A549 treated with Mapracorat at 1 μM for 4 hours (cell line): ENCODE data around the gene CSRP3. TPM values are rescaled to one million over a fixed set of nuclear protein-coding genes. Genes with fewer than 3 reads are reported as not detected.

Experiments
- total RNA-seq: library from RNA; stranded (reverse); fragments of 200-300 nt; extraction: Qiagen RNA extraction; gene quantifications from 5 replicates; pipeline ENCODE4 v1.2.3, GENCODE V29; 2022

CSRP3 gene
- not detected in 5 replicates for total RNA-seq

DNA sequence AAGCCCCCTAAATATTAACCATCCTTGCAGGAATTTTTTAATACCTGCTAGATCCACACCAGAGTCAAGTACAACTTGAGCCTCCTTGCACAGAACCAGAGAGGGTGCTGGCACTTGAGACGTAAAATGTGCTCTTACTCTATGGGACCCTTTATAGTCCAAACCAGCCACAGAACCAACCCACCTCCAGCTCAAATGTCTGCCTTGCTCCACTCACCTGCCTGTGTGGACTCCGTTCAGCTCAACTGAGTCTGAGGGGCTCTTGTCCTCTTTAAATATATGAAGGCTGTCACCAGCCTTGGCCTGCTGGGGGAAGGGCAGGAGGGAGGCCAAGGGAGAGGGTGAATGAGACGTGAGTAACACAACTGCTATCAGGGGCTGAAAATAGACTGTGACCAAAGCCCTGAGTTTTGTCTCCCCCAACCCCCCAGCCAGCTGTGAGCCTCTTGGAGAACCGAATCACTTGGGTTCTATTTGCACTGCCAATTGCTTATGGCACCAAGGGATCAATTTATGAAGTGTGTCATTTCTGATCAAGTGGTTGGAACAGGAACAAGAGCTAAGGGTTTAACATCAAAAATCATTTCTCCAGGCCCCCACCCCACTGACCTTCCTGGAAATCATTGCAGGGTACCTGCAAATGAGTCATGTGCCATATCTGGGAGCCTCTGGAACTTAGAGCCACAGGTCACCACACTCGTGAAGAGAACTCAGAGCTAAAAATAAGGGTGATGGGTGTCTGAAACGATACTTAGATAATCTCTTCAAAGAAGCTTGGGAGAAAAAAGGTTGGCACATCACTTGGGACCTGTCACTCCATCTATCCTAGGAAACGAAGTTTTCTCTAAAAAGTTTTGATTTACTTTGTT lies at the start of gene CSRP3:
Gene CSRP3 (minus strand): TSS at position 247 of the 869 bp plus-strand sequence. CDS start 9,535 bp downstream, outside the sequence.

GRCh38 chr11:19240420-19241259 lies 38.9 kb upstream of the CSRP3 start, which contains the start of gene E2F8:
Gene E2F8 (minus strand): TSS chr11:19240945. CDS start chr11:19240121, 824 bp downstream.

Other genes starting within 250 kb of the CSRP3 start
- gene MRGPRX2, start 141.3 kb downstream of the CSRP3 start, total RNA-seq, result not detected in 5 replicates
- gene ZDHHC13, start 84.8 kb downstream of the CSRP3 start, total RNA-seq, result 14.0 to 17.3 TPM (median 16.7 TPM) in 5 replicates
- 5.5 to 7.4 TPM (median 6.3 TPM) in 5 replicates for gene E2F8, start 39.0 kb upstream of the CSRP3 start, total RNA-seq